ENCODE measurements around the gene NUAK1. TPM values are rescaled to one million over a fixed set of nuclear protein-coding genes. Genes with fewer than 3 reads are reported as not detected.

NUAK1 gene
- 10 to 100 TPM in 1 of 4 donors, 1 to 10 TPM in 2, under 1 TPM in 1; 0.75 to 14.7 (median 3.5) TPM for total RNA-seq

DNA sequence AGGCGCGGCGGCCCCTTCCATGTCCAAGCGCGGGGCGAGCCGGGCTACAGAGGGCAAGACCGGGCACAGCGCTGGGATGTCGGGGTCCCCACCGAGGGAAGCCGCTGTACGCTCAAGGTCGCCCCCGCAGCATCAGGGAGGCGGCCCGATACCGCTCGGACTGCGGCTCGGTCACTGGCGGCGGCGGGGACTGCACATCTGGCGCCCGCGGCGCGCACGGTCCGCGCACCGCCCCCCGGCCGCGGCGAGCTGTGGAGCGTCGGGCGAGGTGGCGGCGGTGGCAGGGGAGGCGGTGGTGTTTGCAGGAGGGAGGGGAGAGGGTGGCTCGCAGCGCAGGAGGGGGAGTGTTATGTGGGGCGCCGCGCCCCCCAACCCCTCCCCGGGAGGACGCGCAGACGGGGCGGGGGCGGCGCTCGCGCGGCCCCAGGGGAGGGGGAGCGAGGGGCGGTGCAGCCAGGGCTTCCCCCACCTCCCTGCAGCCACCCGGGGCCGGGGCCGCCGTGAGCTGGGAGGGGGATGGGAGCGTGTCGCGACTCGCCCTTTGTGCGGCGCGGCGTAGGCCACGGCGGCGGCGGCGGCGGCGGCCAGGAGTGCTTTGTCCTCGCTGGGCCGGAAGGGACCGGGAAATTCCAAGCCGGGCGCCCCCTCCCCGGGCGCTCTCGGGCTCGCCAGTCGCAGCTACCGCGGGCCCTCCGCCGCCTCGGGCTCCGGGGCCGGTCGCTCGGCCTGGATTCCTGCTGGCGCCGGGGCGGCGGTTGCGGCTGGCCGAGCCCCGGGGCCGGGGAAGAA lies at the start of gene NUAK1:
TSS of gene NUAK1 (minus strand) at position 322 of the 789 bp plus-strand sequence. CDS start at position 21, 301 bp downstream.
- intact Hi-C loops (cut with DNase I; ENCODE audit: low total_unique reads): loop anchor here (10.0 kb wide), 1 partner anchor 434 kb away; no protein-coding TSS in a partner anchor
- TF ChIP-seq POLR2AphosphoS5 (IDR thresholded peaks at IDR 0.05) (no peak), POLR2A (IDR thresholded peaks at IDR 0.05) (no peak), EP300 (IDR thresholded peaks at IDR 0.05; ENCODE audit: low read depth) (no peak)
- TF ChIP-seq, protein P1, sequence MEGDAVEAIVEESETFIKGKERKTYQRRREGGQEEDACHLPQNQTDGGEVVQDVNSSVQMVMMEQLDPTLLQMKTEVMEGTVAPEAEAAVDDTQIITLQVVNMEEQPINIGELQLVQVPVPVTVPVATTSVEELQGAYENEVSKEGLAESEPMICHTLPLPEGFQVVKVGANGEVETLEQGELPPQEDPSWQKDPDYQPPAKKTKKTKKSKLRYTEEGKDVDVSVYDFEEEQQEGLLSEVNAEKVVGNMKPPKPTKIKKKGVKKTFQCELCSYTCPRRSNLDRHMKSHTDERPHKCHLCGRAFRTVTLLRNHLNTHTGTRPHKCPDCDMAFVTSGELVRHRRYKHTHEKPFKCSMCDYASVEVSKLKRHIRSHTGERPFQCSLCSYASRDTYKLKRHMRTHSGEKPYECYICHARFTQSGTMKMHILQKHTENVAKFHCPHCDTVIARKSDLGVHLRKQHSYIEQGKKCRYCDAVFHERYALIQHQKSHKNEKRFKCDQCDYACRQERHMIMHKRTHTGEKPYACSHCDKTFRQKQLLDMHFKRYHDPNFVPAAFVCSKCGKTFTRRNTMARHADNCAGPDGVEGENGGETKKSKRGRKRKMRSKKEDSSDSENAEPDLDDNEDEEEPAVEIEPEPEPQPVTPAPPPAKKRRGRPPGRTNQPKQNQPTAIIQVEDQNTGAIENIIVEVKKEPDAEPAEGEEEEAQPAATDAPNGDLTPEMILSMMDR (IDR thresholded peaks at IDR 0.05): peak in 2 of 5 experiments; percentile 0 to 16
- Histone ChIP-seq H3K9me3 (no peaks in the 10 kb centered on the region), H3K4me1 (peaks cover 0 to 34% (median 8%) of the 10 kb centered on the region in 4 donors), H3K4me3 (peak within 1 kb of the TSS; percentile 58 to 77 (median 69)), H3K27me3 (peaks cover 35% of the 10 kb centered on the region), H3K27ac (peak within 1 kb of the TSS; percentile 83 to 90 (median 88)), H3K36me3 (no peaks in the 10 kb centered on the region)
- in situ Hi-C loops (cut with MboI; ENCODE audit: low pct_ligation_motif_present in 1 of 4, low pct_unique_long_range_greater_than_20kb in 1 of 4, low sequenced_read_pairs in 3 of 4): loop anchor here (10.0 to 25.0 kb wide), 3 partner anchors 427 to 714 kb away; no protein-coding TSS in a partner anchor
- 0% methylated on average over 7 of the region's 106 CpGs; no CpG with 5 or more reads in 1 of the 2 donors for WGBS, 2 donors (ENCODE audit: low coverage in 1 of 2)
- peak; percentile 45 for DNase-seq

DNA sequence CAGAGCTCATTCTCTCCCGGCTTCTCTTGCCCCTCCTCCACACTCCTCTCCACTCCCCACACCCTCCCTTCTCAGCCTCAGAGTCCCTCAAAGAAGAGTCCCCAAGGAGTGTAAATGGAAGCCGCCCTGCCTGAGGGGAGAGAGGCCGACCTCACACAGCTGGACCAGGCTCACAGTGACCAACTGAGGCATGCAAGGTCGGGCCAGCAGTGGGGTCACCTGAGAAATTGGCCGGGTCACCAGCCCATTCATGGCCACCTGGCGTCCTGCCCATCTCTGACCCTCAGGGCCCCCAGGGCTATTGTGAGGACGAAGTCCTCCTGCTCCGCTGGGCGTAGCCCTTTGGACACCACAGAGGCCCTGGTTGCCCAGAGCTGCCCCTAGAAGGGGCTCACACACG lies 49.5 kb upstream of the NUAK1 start:
- Histone ChIP-seq H3K36me3 (no peaks in the 10 kb centered on the region), H3K4me1 (no peaks in the 10 kb centered on the region), H3K4me3 (no peak overlapping the region), H3K9me3 (no peaks in the 10 kb centered on the region), H3K27ac (no peak overlapping the region), H3K27me3 (no peaks in the 10 kb centered on the region)
- in situ Hi-C loops (cut with MboI; ENCODE audit: low pct_ligation_motif_present in 1 of 4, low pct_unique_long_range_greater_than_20kb in 1 of 4, low sequenced_read_pairs in 3 of 4) (no loop called here), intact Hi-C loops (cut with DNase I; ENCODE audit: low total_unique reads) (no loop called here)
- DNase-seq: no peak
- no peak for TF ChIP-seq POLR2A (IDR thresholded peaks at IDR 0.05)
- no peak for TF ChIP-seq POLR2AphosphoS5 (IDR thresholded peaks at IDR 0.05)
- no peak for TF ChIP-seq EP300 (IDR thresholded peaks at IDR 0.05; ENCODE audit: low read depth)
- 50 to 51% methylated on average over 2 to 10 of the region's 10 CpGs for WGBS, 2 donors (ENCODE audit: low coverage in 1 of 2)

DNA sequence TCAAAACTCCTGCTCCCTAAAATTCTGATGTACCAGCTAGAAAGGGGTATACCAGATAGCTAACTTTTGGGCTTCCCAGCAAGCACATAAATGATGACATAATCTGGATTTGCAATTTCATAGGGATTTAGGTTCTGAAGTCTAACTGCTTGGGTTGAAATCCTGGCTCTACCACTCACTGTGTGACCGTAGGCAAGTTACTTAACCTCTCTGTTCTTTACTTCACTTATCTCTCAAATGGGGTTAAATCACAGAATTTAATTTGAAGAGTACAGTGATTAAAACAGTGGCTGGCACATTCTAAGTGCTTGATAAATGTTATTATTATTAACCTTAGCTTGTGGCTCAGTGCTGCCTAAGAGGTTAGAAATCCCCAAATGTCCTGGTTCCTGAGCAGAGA lies 49.1 kb upstream of the NUAK1 start:
- Histone ChIP-seq H3K4me3 (no peak overlapping the region), H3K36me3 (no peaks in the 10 kb centered on the region), H3K27ac (no peak overlapping the region), H3K4me1 (no peaks in the 10 kb centered on the region), H3K27me3 (no peaks in the 10 kb centered on the region), H3K9me3 (no peaks in the 10 kb centered on the region)
- intact Hi-C loops (cut with DNase I; ENCODE audit: low total_unique reads): no loop called here
- in situ Hi-C loops (cut with MboI; ENCODE audit: low pct_ligation_motif_present in 1 of 4, low pct_unique_long_range_greater_than_20kb in 1 of 4, low sequenced_read_pairs in 3 of 4): no loop called here
- no peak for DNase-seq
- no peak for TF ChIP-seq POLR2AphosphoS5 (IDR thresholded peaks at IDR 0.05)
- no peak for TF ChIP-seq EP300 (IDR thresholded peaks at IDR 0.05; ENCODE audit: low read depth)
- TF ChIP-seq, protein P1 (IDR thresholded peaks at IDR 0.05): no peak
- no peak for TF ChIP-seq POLR2A (IDR thresholded peaks at IDR 0.05)
- WGBS, 2 donors (ENCODE audit: low coverage in 1 of 2): 80 to 96% methylated on average over 1 of the region's 1 CpG

DNA sequence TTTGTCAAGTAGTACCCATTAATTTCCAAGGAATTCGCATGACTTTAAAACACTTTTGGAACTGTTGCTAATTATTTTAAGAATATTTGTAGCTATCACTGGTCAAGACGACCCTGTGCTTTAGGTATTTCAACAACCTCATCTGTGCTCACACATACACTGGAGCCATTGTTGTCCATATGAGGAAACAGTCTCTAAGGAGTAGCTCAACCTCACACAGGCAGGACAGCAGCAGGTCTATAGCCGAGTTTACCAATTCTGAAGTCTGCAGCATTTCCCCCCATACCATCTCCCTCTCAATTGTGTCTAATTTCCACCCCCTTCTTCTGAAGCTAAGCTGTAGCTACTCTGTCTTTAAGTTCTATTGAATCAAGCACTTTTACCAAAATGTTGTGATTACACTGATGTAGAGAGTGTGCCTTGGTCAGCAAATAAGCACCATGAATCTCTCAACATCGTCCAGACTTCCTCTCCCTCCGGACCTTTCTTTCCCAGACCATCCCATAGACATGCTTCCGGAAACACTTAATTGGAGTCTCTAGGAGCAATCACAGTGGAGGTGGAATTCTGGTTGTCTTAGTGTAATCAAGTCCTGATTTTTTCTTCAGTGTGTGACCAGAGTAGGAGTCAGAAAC lies 48.5 kb upstream of the NUAK1 start:
- in situ Hi-C loops (cut with MboI; ENCODE audit: low pct_ligation_motif_present in 1 of 4, low pct_unique_long_range_greater_than_20kb in 1 of 4, low sequenced_read_pairs in 3 of 4): no loop called here

More for the DNA sequence above, 48.5 kb upstream of the NUAK1 start:
- H3K27ac ChIP-seq: no peak overlapping the region
- H3K9me3 ChIP-seq: no peaks in the 10 kb centered on the region
- no peaks in the 10 kb centered on the region for H3K4me1 ChIP-seq
- intact Hi-C loops (cut with DNase I; ENCODE audit: low total_unique reads): no loop called here
- no peaks in the 10 kb centered on the region for H3K27me3 ChIP-seq
- 53 to 54% methylated on average over 6 of the region's 6 CpGs for WGBS, 2 donors (ENCODE audit: low coverage in 1 of 2)
- no peak for TF ChIP-seq POLR2AphosphoS5 (IDR thresholded peaks at IDR 0.05)
- no peak for TF ChIP-seq EP300 (IDR thresholded peaks at IDR 0.05; ENCODE audit: low read depth)
- TF ChIP-seq, protein P1 (IDR thresholded peaks at IDR 0.05): no peak
- TF ChIP-seq POLR2A (IDR thresholded peaks at IDR 0.05): no peak
- H3K36me3 ChIP-seq: no peaks in the 10 kb centered on the region
- no peak for DNase-seq
- no peak overlapping the region for H3K4me3 ChIP-seq
